SK-N-SH (cell line): ENCODE results near the gene REXO1.
A peak's percentile ranks its signal among the peaks of the same experiment; 100 is the strongest.

Source experiments
- EP300 ChIP-seq, 2 experiments: IDR thresholded peaks; 2 replicates each; pipeline versions ENCODE4 v1.4.0 to v1.6.1; 2012; ENCODE audit warnings: borderline replicate concordance in 1 of 2, low read depth in 1 of 2, low read length in 1 of 2
- FOXM1 ChIP-seq: IDR thresholded peaks from 2 replicates; pipeline ENCODE4 v1.4.0; 2012; ENCODE audit warnings: low read depth, mild to moderate bottlenecking
- JUND ChIP-seq: IDR thresholded peaks from 2 replicates; pipeline ENCODE4 v1.4.0; 2012
- MXI1 ChIP-seq: IDR thresholded peaks from 2 replicates; pipeline ENCODE4 v1.6.1; 2012; ENCODE audit warnings: mild to moderate bottlenecking, low read depth, low read length, improper control_type of control experiment
- NFIC ChIP-seq: IDR thresholded peaks from 2 replicates; pipeline ENCODE4 v1.4.0; 2012; ENCODE audit warnings: borderline replicate concordance
- NRF1 ChIP-seq: IDR thresholded peaks from 2 replicates; pipeline ENCODE4 v1.6.1; 2012; ENCODE audit warnings: low read depth, mild to moderate bottlenecking, low read length
- RFX5 ChIP-seq: IDR thresholded peaks from 2 replicates; pipeline ENCODE4 v1.6.1; 2012; ENCODE audit warnings: mild to moderate bottlenecking, improper control_type of control experiment, low read length
- YY1 ChIP-seq: IDR thresholded peaks from 2 replicates; pipeline ENCODE4 v1.4.0; 2012; ENCODE audit warnings: low read depth, mild to moderate bottlenecking
- TF ChIP-seq, protein P1 (sequence below): fragments of 200-600 bp; sonication (generic); IDR thresholded peaks from 2 replicates; pipeline ENCODE4 v1.6.1; 2017; ENCODE audit warnings: antibody characterized with exemption, mild to moderate bottlenecking, moderate library complexity
- TF ChIP-seq, protein P2 (sequence below): fragments of 150-350 bp; IDR thresholded peaks from 2 replicates; pipeline ENCODE4 v1.6.1; 2016; ENCODE audit warnings: mild to moderate bottlenecking, low read depth, low read length

DNA sequence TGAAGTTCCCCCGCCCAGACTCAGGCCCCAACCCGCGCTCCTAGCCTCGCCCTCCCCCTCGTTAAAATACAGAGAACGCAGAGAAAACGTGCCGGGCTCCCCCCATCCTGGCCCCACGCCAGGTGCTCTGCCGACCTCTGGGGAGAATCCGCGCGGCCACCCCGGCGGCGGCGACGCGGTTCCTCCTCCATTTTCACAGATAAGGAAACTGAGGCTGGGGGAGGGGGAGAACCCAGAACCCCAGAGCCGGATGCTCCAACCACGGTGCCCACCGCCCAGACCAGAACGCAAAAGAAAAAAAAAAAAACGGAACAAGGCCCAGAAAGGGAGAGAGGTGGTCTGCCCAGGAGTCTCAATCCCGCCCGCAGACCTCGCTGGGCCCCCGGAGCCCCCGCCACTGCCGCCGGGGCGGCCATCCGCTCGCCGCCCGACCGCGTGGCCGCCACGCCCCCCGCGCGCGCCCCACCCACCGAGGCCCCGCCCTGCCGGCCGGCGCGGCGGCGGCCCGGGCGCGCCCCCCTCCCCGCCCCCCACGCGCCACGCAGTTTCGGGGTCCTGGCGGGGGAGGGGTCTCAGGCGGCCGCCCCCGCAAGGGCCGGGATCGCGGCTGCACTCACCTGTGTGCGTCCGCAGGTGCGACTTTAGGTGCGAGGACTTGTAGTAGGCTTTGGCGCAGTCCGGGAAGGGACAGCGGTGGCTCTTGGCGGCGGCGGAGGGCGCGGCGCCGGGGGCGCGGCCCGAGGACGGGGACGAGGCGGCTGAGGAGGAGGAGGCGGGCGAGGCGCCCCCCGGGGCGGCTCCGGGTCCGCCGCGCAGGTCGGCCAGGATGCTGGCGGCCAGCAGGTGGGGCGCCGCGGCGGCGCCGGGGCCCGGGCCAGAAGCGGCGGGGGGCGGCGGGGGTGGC lies 14.4 kb upstream of the REXO1 start:
- TF ChIP-seq, protein P1, sequence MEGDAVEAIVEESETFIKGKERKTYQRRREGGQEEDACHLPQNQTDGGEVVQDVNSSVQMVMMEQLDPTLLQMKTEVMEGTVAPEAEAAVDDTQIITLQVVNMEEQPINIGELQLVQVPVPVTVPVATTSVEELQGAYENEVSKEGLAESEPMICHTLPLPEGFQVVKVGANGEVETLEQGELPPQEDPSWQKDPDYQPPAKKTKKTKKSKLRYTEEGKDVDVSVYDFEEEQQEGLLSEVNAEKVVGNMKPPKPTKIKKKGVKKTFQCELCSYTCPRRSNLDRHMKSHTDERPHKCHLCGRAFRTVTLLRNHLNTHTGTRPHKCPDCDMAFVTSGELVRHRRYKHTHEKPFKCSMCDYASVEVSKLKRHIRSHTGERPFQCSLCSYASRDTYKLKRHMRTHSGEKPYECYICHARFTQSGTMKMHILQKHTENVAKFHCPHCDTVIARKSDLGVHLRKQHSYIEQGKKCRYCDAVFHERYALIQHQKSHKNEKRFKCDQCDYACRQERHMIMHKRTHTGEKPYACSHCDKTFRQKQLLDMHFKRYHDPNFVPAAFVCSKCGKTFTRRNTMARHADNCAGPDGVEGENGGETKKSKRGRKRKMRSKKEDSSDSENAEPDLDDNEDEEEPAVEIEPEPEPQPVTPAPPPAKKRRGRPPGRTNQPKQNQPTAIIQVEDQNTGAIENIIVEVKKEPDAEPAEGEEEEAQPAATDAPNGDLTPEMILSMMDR = no peak
- TF ChIP-seq FOXM1 (no peak), JUND (no peak), EP300 (IDR thresholded peaks at IDR 0.05; ENCODE audit: borderline replicate concordance in 1 of 2, low read depth in 1 of 2, low read length in 1 of 2) (no peak), MXI1 (peak; percentile 22), NRF1 (no peak), NFIC (peak; percentile 70; the same call in 1 of the 2 replicates), YY1 (no peak), RFX5 (no peak)
- TF ChIP-seq, protein P2, sequence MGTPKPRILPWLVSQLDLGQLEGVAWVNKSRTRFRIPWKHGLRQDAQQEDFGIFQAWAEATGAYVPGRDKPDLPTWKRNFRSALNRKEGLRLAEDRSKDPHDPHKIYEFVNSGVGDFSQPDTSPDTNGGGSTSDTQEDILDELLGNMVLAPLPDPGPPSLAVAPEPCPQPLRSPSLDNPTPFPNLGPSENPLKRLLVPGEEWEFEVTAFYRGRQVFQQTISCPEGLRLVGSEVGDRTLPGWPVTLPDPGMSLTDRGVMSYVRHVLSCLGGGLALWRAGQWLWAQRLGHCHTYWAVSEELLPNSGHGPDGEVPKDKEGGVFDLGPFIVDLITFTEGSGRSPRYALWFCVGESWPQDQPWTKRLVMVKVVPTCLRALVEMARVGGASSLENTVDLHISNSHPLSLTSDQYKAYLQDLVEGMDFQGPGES = no peak
